Mesenteric fat pad (tissue), 1 donor: ENCODE data around the gene KRT76. TPM values are rescaled to one million over a fixed set of nuclear protein-coding genes. Genes with fewer than 3 reads are reported as not detected.
"Not testable (repeated sequence)": the region's sequence is repeated elsewhere in the genome, so short reads cannot be mapped to it uniquely, and the experiment has no call there.

ENCODE experiments used
- DNase-seq: peaks from one replicate; pipeline ENCODE4 v3.0.0-alpha.2; 2020; ENCODE audit warnings: low spot score
- total RNA-seq: library from RNA; stranded (reverse); fragmentation: NEBNext Ultra II Directional; extraction: Animal tissue kit (Norgen Biotek cat#: 25700); gene quantifications from one replicate; pipeline ENCODE4 v1.2.1, GENCODE V29; 2021
- donor health status: DM: yes; HTN: yes; CAD: no.

The KRT76 gene
- total RNA-seq, 1 donor from 2014 or later: not detected

- DNase-seq: no peak
These were observed 21.7 kb upstream of the KRT76 start for GRCh38 chr12:52798671-52799504.

DNA sequence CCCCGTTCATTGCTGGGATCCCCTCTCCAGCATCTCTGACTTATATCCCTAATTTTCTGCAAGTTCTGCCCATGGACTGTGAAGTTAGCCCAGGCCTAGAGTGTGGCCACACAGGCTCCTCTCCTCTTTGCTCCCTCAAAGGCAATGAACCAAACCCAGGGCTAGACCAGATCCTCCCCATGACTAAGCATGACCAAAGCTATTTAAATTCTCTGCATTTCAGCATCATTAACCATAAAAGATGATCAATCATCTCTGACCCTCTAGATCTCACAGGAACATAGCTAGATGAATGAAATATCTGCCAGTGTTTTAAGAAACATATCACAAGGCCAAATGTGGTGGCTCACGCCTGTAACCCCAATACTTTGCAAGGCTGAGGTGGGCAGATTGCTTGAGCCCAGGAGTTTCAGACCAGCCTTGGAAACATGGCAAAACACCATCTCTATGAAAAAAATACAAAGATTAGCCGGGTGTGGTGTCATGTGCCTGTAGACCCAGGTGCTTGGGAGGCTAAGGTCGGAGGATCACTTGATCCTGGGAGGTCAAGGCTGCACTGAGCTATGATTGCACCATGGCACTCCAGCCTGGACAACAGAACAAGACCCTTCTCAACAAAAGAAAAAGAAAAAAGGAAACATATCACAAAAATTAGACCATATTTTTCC lies 21.0 kb upstream of the KRT76 start:
- DNase-seq: no peak

GRCh38 chr12:52797529-52797894 lies 20.4 kb upstream of the KRT76 start:
- no peak for DNase-seq

DNA sequence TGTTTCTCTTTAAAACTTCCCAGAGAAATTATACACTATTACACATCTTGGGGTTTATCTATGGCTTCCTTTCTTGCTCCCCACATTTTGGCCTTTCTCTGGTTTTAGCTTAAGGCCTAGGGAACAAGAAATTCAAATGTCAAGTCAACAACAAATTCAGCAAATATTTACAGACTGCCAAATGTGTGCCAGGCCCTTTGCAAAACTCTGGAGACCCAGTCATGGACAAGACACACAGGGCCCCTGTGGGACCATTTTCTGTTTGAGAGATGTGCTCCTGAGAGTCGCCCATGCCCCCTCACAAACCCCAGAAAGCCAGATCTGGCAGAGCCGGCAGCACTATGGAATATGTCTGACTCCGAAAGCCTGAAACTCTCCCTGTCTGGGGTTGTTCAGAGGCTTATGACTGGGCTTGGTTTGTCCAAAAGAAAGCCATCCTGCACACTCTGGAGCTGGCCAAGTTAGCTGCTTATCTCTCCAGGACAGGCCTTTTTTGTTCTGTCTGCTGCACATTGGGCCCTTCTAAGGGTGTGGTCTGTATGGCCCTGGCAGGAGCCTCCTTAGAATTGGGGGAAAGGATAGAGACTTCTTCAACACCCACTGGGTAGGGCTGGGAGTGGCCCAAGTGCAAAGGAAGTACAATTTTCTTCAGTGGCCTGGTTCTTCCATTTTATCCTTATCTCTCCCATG lies 19.8 kb upstream of the KRT76 start:
- DNase-seq: no peak

GRCh38 chr12:52796429-52796794 lies 19.3 kb upstream of the KRT76 start:
- DNase-seq: no peak

DNA sequence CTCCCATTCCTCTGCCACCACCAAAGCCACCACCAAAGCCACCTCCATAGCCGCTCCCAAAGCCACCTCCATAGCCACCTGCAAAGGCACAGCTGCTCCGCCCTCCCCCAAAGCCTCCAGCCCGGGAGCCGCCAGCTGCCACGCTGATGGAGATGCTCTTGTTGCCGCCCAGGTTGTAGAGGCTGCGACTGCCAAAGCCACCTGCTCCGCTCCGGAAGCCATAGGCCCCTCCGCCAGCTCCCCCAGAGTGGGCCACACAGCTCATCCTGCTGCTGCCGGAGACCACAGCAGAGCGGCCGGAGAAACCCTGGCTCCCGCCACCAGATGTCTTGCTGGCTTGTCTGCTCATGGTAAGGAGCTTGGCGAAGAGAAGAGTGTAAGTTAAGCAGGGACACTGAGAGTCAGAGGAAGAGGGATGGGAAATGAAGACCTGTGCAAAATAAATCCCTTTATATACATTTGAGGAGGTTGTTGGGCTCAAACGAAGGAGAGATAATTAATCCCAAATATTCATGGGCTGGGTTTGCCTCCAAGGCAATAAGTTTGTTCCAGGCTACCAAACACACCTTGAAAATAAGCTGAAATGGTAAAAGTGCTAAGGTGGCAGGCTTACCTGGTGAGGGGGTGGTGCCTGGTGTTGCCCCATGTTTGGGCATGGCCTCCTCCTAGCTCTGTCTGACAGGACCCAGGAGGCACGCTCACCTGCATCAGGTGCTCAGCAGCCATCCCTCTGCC lies 18.7 kb upstream of the KRT76 start, which contains the start of gene KRT3:
Gene KRT3 (minus strand): TSS at position 424 of the 735 bp plus-strand sequence. CDS start 75 bp downstream, at position 349.
- DNase-seq: no peak

GRCh38 chr12:52795332-52795674 lies 18.2 kb upstream of the KRT76 start:
- not testable (repeated sequence) for DNase-seq

GRCh38 chr12:52794479-52795331 lies 17.6 kb upstream of the KRT76 start:
- no peak for DNase-seq

- DNase-seq: no peak
These were observed 15.3 kb upstream of the KRT76 start for GRCh38 chr12:52792185-52793029.

DNA sequence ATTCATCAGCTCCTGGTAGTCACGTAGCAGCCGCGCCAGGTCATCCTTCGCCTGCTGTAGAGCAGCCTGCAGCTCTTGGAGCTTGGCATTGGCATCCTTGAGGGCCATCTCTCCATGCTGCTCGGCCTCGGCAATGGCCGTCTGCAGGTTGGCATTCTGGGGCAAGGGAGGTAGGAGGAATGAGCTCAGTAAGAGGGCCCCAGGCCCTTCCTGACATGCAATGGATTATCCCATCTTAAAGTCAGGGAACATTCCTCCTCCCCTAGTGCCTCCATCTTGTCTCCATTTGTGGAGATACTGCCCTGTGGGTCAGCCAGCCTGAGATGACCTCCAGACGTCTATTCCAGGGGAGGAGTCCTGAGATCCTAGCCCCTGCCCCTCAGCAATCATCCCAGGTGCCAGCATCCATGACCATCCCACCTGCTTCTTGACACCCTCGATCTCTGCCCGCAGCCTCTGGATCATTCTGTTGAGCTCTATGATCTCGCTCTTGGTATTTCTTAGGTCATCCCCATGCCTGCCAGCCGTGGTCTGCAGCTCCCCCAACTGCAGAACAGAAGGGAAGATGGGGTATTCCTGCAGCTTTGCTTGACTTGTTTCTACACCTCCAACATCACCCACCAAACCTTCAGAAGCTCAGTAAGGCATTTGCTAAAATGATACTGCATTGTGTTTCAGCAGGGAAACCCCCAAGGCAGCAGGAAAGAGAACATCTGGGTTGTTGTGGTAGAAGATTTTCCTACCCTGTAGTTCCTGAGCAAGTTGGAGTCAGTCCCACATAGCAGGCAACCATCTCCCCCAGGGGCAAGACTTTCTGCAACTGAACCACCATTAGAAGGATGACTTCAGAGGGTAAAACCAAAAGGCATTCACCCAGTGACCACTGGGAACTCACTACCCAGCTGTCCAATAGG lies 14.4 kb upstream of the KRT76 start:
- DNase-seq: no peak

DNA sequence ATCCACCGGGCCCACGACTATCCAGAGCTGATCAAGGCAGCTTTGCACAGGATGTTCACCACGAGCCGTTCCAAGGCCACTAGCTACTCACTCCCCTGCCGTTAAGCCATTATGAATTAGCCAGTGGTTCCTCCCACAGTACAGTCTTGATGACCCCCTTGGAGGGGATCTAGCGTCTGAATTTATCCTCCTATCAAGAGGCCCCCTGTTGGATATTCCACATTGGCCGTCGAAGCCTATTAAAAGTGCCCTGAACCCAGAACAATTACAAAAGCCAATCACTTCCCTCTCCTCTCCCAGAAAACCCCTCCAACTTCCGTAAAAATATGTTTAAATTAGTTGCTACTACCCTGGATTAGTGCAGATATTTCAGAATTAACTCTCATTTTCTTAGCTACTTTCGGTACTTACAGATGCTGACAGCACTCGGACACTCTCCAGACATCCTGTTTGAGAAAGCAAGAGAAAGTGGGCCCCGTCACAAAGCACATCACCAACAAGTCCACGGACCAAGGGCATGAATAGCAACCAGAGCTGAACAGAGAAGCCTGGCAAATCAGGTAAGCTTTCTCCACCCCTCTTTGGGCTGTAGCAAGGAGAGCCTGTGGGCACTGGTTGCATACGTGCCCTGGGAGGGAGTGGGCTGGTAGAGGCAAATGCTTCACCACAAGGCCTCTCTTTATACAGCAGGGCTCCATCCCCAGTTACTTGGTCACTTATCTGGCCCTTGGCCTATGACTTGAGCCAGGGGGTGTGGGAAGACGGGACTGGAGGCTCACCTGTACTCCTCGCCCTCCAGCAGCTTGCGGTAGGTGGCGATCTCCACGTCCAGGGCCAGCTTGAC lies 13.5 kb upstream of the KRT76 start:
- no peak for DNase-seq

DNA sequence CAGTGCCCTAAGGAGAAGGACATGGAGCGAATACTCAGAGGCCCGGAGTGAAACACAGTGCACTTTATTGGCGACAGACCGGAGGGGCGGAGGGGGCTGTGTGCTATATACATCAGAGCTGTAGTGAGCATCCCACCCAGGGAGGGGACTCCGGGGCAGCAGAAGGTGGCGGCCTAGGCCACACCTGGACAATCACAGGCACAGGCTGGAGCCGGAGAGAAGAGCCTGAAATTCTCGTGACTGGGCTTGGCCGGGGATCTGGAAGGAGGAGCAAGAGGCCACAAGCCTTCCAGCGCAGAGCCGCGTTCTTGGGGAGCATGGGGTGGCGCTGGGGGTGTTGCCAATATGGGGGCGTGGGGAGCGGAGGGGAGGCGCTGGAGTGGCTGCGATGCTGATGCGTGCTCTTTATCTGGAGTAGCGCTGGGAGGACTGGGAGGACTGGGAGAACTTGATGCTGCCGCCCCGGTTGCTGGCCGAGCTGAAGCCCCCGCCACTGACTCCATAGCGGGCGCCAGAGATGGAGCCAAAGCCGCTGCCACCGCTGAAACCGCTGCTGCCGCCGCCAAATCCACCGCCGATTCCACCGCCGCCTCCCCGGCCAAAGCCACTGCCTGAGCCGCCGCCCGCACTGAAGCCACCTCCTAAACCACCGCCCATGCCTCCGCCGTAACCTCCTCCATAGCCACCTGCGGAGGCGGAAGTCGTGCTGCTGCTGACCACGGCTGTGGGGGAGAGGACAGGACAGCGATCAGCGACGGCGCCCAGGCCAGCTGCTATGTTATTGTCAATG lies 12.7 kb upstream of the KRT76 start:
- DNase-seq: no peak

DNA sequence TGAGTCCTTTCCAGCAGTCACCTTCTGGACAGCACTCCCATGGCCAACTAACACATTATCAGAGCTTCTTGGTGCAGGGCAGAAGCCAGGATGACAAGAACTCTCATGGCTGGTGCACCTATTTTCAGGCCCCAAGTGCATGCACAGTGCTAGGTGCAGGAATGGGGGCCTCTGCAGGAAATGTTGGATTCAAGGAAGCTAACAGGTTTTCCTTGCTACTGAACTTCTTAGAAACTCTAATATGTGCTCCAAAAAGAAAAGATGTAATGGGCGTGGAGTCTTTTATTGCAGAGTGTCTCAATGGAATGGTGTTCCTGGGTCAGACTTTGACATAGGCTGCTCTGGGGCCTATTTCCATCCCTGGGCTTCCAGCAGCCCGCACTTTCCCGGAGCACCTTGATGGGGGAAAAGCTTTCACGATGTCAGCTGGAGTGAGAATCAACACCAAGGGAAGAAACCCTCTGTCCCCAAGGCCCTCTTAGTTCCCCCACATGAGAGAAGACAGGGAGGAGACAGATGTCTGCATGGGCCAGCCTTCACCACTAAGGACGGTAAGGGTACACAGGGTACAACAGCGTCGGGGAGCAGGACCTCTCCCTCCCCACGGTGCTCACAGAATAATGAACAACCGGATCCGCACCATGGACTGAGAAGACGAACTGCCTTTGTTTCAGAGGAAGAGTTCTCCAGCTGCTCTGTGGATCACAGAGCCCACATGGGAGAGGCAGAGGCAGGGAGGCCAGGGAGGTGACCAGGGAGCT lies 11.9 kb upstream of the KRT76 start:
- no peak for DNase-seq

GRCh38 chr12:52788192-52788875 lies 11.2 kb upstream of the KRT76 start:
- no peak for DNase-seq
